ENCODE data around the gene CAMK2G. TPM values are rescaled to one million over a fixed set of nuclear protein-coding genes. Genes with fewer than 3 reads are reported as not detected.
A peak's percentile ranks its signal among the peaks of the same experiment; 100 is the strongest.
"Not testable (repeated sequence)": the region's sequence is repeated elsewhere in the genome, so short reads cannot be mapped to it uniquely, and the experiment has no call there.

CAMK2G gene
- total RNA-seq, 1 experiment from 2014 or later: 16.0 TPM

DNA sequence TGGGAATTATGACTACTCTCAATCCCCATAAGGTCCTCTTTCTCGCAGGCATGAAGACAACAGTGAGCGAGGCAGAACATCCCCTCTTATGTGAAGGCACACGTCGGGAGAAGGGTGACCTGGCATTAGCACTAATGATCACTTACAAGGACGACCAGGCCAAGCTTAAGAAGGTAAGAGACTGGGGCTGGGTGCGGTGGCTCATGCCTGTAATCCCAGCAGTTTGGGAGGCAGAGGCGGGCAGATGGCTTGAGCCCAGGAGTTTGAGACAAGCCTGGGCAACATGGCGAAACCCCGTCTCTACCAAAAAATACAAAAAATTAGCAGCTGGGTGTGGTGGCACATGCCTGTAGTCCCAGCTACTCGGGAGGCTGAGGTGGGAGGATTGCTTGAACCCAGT, 78.9 kb downstream of the CAMK2G start:
- not testable (repeated sequence) for DNase-seq (ENCODE audit: low read depth)

DNA sequence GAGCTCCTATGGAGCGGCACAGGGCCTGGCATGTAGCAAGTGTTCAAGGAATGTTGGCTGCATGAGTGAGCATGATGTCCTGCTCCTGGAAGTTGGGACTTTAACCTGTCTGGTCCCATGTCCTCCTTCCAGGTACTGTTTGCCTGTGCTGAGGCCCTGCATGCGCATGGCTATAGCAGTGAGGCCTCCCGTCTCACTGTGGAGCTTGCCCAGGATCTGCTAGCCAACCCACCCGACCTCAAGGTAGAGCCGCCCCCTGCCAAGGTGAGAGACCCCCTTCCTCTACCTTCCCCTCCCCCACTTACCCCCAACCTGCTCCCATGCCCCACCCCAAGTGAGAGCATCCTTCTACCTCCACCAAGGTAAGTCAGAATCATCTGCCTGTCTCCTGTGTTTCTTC, 80.9 kb downstream of the CAMK2G start:
- DNase-seq (ENCODE audit: low read depth): no peak

DNA sequence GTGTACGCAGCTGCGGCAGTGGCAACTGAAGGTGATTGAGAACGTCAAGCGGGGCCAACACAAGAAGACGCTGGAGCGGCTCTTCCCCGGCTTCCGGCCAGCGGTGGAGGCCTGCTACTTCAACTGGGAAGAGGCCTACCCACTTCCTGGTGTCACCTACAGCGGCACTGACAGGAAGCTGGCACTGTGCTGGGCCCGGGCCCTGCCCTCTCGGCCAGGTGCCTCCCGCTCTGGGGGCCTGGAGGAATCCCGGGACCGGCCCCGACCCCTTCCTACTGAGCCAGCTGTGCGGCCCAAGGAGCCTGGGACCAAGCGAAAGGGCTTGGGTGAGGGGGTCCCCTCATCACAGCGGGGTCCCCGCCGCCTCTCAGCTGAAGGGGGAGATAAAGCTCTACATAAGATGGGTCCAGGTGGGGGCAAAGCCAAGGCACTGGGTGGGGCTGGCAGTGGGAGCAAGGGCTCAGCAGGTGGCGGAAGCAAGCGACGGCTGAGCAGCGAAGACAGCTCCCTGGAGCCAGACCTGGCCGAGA, 82.4 kb downstream of the CAMK2G start:
- no peak for DNase-seq (ENCODE audit: low read depth)

DNA sequence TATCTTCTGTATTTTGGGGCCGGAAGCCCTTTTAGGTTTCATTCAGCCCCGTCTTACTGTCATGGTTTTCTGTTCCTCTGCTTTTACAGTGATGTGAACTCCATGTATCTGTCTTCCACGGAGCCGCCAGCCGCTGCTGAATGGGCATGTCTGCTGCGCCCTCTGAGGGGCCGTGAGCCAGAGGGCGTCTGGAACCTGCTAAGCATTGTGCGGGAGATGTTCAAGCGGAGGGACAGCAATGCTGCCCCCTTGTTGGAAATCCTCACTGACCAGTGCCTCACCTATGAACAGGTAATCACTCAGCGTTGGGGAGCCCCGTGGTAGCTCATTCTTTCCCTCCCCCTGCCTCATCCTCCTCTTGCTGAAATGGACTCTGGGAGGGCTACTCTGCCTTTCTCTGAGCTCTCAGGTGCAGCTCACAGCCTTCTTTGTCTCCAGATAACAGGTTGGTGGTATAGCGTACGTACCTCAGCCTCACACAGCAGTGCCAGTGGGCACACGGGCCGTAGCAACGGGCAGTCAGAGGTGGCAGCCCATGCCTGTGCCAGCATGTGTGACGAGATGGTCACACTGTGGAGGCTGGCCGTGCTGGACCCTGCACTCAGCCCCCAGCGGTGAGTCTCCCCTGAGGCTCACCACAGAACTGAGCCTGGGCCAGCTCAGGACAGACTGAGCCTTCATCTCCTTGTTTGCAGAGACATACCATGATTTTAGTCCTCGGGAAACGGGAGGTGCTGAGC, 83.3 kb downstream of the CAMK2G start:
- DNase-seq (ENCODE audit: low read depth): no peak

DNA sequence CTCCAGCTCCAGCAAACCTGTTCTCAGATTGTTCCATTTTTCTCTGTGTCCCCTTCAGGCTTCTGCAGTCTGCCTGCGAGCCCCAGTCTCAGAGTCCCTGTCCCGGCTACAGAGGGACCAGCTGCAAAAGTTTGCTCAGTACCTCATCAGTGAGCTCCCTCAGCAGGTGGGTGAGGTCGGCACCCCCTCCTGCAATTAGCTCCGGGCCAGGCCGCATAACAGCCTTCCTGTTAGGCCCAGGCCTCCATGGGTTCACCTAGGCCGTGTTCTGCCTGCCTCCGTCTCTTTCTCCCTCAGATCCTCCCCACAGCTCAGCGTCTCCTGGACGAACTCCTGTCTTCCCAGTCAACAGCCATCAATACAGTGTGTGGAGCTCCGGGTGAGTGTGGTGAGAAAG, 84.7 kb downstream of the CAMK2G start:
- DNase-seq (ENCODE audit: low read depth): no peak

DNA sequence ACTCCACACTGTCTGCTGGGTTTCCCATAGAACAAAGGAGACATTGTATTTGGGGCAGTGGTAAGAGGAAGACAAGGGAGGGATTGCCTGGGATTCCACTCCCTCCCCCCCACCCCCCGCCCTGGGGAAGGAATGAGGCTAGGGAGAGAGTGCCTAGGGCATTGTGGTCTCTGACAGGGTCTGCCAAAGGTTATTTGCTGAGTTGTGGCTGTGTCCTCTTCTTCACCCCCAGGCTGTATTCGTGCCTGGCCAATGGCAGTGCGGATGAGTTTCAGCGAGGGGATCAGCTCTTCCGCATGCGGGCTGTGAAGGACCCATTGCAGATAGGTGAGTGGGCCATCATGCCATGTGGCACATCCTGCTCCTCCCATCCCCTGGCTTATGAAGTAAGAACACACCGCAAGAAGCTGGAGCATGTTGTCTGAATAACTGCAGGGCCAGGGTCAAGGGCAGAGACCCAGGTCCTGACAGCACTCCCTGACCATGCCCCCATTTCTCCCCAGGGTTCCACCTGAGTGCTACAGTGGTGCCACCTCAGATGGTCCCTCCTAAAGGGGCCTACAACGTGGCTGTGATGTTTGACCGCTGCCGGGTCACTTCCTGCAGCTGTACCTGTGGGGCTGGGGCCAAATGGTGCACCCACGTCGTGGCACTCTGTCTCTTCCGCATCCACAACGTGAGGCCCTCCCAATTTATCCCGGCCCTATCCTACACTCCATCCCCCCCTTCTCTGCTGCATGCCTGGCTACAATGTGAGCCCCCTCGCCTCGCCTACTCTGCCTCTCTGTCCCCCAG, 85.3 kb downstream of the CAMK2G start:
- DNase-seq (ENCODE audit: low read depth): no peak

DNA sequence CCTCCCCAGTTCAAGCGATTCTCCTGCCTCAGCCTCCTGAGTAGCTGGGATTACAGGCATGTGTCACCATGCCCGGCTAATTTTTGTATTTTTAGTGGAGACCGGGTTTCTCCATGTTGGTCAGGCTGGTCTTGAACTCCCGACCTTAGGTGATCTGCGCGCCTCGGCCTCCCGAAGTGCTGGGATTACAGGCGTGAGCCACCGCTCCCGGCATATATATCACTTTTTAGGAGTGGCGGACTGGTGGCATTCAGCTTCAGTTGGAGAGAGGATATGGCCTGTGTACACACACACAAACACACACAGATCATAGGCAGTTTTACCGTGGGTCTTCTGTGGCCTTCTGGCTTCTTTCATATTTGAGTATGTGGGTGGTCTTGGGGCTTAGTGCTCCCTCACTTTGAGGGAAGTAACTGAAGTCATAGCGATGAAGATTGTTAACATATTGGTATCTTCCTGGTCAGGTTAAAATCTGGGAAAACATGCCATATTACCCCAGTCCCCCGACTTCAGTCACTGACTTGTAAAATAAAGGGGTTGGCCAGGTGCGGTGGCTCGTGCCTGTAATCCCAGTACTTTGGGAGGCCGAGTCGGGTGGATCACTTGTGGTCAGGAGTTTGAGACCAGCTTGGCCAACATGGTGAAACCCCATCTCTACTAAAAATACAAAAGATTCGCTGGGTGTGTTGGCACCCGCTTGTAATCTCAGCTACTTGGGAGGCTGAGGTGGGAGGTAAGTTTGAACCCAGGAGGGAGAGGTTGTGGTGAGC, 87.1 kb downstream of the CAMK2G start:
- not testable (repeated sequence) for DNase-seq (ENCODE audit: low read depth)

DNA sequence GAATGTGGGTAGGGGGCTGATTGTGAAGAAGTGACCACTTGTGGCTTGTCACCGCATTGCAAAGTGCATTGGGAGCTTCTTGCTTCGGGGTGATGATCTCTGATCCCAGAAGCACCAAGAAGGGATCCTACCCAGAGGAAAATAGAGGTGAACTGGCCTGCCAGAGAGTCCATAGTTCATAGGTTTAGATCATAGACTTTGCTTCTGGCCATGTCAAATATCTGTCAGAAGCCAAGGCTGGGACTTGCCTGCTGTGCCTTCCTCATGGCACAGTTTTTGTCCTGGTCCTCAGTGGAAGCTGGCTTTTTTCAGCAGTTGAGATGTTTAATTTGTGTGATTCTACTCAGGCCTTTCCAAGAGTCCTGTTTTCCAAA, 87.9 kb downstream of the CAMK2G start:
- no peak for DNase-seq (ENCODE audit: low read depth)

DNA sequence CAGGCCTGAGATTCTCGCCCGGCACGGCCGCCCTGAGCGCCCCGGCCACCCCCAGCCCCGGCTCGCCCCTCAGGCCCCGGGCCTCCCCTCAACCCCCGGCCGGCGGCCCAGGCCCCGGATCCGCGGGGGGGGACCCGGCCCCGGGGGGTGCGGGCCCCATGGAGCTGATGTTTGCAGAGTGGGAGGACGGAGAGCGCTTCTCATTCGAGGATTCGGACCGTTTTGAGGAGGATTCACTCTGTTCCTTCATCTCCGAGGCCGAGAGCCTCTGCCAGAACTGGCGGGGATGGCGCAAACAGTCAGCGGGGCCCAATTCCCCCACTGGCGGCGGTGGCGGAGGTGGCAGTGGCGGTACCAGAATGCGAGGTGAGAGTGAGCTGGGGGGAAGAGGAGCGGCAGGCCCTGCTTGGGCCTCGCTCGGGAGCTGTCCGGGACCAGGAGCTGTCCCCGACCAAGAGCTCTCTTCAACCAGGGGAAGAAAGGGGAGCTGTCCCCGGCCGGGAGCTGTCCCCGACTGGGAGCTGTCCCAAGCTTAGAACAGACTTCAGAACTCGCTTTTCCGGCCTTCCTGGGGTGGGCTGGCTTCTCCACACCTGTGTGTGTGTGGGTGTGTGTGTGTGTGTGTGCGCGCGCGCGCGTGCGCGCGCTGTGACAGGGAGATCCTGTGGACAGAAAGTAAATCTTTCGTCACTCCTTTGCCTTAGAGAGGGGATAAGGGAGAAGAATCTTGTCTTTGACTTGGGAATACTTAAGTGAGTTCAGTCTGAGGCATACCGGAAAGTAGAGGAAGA, 88.4 kb downstream of the CAMK2G start:
- peak; percentile 55 for DNase-seq (ENCODE audit: low read depth)

DNA sequence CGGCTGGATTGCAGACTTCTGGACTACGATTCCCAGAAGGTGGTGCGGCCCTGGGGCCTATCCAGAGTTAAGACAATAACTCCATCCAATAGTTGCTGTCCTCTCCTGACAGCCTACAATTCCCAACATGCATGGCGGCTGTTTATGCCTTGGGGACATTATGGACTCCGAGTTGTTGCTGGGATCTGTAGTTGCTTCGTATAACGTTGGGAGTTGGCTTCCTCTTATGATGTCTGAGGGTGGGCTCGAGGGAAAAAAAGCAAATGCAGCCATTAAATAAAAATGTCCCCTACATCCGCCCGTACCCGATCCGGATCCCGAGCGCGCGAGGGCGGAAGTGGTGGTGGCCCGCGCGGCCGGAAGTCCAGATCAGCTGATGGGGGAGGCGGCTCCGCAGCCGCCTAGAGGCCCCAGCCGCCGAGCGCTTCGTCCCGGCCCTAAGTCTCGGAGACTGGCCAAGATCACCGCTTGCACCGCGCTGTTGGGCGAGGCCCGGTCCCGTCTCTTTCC, 89.1 kb downstream of the CAMK2G start, which contains the start of gene ZSWIM8:
Gene ZSWIM8, plus strand, starts transcription at position 396 of the 510 bp plus-strand sequence. CDS start 273 bp downstream, outside the sequence.
- peak; percentile 91 for DNase-seq (ENCODE audit: low read depth)

DNA sequence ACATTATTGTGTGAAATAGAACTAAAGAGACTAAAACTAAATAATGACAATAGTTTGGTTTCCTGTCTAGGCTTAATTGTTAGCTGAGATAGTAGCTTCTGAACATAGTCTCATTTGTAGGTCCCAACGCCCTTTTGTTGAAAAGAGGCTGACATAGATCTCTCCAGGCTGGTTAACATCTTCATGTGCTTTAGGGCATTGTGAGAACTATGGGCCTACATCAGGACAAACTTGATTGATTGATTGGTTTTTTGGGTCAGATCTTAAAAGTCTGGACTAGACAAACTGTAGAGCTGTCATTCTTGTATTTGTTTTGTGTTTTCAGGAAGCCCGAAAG, 91.6 kb downstream of the CAMK2G start:
- no peak for DNase-seq (ENCODE audit: low read depth)

DNA sequence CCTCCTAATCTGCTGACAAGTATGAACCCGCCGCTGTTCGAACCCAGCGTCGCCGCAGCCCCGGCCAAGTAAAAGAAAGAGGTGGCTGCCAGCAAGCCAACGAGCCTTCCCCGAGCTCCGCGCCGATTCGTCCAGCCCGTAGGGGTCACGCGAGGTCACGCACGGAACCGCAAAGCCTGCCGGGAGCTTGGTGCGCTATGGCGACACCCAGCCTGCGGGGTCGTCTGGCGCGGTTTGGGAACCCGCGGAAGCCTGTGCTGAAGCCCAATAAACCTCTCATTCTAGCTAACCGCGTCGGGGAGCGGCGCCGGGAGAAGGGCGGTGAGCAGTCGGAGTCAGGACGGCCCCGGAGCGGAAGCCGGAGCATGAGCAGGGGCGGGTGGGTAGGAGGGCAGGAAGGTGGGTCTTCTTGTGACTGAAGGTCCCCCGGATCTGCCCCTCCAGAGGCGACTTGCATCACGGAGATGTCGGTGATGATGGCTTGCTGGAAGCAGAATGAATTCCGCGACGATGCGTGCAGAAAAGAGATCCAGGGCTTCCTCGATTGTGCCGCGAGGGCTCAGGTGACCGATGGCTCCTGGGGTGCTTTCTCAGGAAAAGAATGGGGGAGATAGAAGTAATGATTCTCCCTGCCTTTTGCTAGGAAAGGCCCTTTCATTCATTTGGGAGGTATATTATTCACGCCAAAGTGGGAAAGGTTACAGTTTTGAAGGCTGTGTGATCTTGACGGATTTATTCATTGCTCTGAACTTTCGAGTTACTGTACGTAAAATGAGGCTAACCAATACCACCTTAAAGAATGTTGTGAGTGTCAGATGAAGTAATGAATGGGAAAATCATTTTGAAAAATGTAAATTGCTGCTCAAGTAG, 92.2 kb downstream of the CAMK2G start, which contains the start of gene CHCHD1:
Gene CHCHD1, plus strand, starts transcription at position 170 of the 870 bp plus-strand sequence. Its CDS starts 28 bp downstream, at position 198.
- DNase-seq (ENCODE audit: low read depth): peak; percentile 79

DNA sequence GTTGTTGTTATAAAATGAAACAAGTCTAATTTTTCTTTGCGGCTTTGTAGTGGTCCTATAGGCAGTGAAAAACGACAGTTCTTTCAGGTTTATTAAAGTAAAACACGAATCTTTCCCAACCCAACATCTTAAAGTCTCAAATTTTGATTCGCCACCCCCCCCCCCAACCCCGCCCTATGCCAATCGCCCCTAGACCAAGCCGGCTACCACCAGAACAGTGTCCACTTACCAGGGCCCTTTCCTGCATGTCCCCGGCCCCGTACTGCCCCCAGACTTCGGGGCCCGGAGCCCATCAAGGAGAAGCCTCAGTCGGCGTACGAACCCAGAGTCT, 92.8 kb downstream of the CAMK2G start:
- no peak for DNase-seq (ENCODE audit: low read depth)

DNA sequence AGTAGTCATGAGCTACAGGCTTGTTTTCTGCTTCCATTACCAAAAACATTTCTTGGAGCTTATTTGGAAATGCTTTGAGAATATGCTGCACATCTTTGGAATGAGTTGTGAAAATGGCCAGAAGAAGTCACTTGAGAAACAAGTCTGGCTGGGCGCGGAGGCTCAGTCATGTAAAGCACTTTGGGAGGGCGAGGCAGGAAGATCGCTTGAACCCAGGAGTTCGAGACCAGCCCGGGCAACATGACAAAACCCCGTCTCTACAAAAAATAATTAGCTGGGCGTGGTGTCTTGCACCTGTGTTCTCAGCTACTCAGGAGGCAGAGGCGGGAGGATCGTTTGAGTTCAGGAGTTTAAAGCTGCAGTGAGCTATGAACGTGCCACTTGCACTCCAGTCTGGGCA, 93.4 kb downstream of the CAMK2G start:
- no peak for DNase-seq (ENCODE audit: low read depth)

DNA sequence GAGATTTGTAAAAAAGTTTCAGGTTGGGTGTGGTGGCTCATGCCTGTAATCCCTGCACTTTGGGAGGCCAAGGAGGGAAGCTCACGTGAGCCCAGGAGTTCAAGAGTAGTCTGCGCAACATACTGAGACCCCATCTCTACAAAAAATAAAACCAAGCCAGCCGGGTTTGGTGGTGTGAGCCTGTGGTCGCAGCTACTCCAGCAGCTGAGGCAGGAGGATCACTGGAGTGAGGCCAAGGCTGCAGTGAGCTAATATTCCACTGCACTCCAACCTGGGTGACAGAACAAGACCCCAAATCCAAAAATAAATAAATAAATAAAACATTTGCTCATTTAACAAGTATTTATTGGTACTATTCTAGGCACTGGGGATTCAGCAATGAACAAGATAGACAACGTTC, 94.1 kb downstream of the CAMK2G start:
- no peak for DNase-seq (ENCODE audit: low read depth)

DNA sequence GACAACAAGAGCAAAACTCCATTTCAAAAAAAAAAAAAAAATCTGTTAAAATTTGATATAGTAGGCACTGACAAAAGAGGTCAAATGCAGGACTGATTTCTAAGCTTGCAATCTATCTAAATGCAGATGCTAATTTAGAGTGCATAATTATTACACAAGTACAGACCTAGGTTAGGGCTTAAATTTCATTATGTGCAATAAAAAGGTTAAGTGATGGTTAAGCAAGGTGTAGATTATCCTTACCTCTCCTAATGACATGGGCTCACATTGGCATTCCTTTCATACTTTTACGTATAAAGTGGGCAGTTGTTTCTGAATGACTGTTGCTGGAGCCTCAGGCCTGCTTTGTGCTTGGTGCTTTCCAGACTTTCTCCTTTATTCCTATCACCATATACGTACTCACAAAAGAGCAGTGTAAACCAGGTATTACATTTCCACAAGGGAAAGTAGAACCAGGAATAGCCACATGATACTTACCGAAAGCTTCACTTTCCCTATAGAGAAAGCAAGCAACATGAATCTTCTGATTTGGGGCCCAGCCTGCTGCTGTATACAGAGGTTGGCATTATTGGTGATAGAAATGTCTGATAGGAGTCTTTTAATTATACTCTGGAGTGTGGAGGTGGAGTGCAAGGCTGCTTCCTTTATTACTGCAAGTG, 94.7 kb downstream of the CAMK2G start:
- DNase-seq (ENCODE audit: low read depth): no peak

DNA sequence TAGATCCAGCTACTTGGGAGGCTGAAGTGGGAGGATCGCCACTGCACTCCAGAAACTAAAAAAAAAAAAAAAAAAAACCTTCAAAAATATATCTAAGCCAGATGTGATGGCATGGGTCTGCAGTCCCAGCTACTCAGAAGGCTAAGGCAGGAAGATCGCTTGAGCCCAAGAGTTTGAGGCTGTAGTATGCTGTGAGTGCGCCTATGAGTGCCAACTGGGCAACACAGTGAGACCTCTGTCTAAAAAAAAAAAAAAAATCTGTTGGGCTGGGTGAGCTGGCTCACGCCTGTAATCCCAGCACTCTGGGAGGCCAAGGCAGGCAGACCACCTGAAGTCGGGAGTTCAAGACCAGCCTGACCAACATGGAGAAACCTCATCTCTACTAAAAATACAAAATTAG, 95.3 kb downstream of the CAMK2G start:
- DNase-seq (ENCODE audit: low read depth): no peak

DNA sequence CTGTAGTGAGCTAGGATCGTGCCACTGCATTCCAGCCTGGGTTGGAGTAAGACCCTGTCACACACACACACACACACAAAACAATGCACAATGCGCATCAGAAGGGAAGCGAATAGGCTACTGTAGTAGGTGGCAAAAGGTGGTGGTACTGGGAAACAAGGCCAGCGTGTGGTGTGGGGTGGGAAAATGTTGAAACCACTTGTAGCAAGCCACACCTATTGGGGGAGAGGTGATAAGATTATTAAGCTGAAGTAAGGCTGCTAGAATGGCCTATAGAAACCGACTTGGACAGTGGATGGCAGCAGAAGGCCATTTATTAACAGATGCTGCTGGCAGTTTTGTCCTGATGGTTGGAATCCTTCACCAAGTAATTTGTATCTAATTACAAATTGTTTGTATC, 99.7 kb downstream of the CAMK2G start:
- peak; percentile 38 for DNase-seq (ENCODE audit: low read depth)

DNA sequence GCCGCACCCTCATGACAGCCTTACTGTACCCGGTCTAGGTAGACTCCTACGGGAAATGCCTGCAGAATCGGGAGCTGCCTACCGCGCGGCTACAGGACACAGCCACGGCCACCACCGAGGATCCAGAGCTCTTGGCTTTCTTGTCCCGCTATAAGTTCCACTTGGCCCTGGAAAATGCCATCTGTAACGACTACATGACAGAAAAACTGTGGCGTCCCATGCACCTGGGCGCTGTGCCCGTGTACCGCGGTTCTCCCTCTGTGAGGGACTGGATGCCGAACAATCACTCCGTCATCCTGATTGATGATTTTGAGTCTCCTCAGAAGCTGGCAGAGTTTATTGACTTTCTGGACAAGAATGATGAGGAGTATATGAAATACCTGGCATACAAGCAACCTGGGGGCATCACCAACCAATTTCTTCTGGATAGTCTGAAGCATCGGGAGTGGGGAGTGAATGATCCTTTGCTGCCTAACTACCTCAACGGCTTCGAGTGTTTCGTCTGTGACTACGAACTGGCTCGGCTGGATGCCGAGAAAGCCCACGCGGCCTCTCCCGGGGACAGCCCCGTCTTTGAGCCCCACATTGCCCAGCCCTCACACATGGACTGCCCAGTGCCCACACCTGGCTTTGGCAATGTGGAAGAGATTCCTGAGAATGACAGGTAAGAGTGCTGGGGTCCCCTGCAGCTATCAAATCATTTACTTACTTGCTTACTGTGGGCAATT, 101.0 kb downstream of the CAMK2G start:
- no peak for DNase-seq (ENCODE audit: low read depth)

All from RPMI7951 (cell line).